IMR-90 (cell line): Measurements from ENCODE around the gene CEP135. TPM values are rescaled to one million over a fixed set of nuclear protein-coding genes. Genes with fewer than 3 reads are reported as not detected.

Experiments used
- ATAC-seq: fragments of 200-7000 bp; cut with Tn5 transposase; 2 replicates; pipeline ENCODE4 v1.9.1; 2020; ENCODE audit warnings: low read depth, mild to moderate bottlenecking, moderate library complexity
- BruUV-seq: library from RNA; stranded (reverse); fragments of 400-500 nt; replicated peaks from 2 replicates; lab custom pipeline; 2021; lab: Mats Ljungman, UMichigan
- CTCF ChIA-PET: fragments of 300-600 bp; formaldehyde crosslinking; extraction: SDS; loops from one replicate; lab custom pipeline; 2021; ENCODE audit warnings: antibody characterized with exemption; lab: Yijun Ruan, JAX
- POLR2A ChIA-PET: fragments of 300-600 bp; sonication (Branson Sonifier 250); formaldehyde crosslinking; loops from one replicate; lab custom pipeline; 2022; ENCODE audit warnings: antibody characterized with exemption; ENCODE audit not compliant: unreplicated experiment; lab: Charles Lee
- DNase-seq: peaks from one replicate; pipeline ENCODE4 v3.0.0; 2013
- H2AFZ ChIP-seq: replicated peaks from 2 replicates; pipeline ENCODE3; 2013; ENCODE audit warnings: low read length, mild to moderate bottlenecking; ENCODE audit not compliant: poor library complexity
- H2AK5ac ChIP-seq: 2 replicates; pipeline ENCODE4 v1.6.1; 2013; ENCODE audit warnings: low read depth, low read length, inconsistent platforms
- H2AK9ac ChIP-seq: replicated peaks from 2 replicates; pipeline ENCODE3; 2013; ENCODE audit warnings: mild to moderate bottlenecking, low read depth, low read length, moderate library complexity; ENCODE audit not compliant: poor library complexity
- H2BK120ac ChIP-seq: 2 replicates; pipeline ENCODE4 v1.6.1; 2013; ENCODE audit warnings: low read depth, low read length, inconsistent platforms
- H2BK15ac ChIP-seq: 3 replicates; pipeline ENCODE4 v1.6.1; 2013; ENCODE audit warnings: low read depth, low read length, inconsistent platforms
- H2BK20ac ChIP-seq: 2 replicates; pipeline ENCODE4 v1.6.1; 2013; ENCODE audit warnings: low read depth, mild to moderate bottlenecking, inconsistent platforms, low read length, moderate library complexity
- H2BK5ac ChIP-seq: 2 replicates; pipeline ENCODE4 v1.6.1; 2013; ENCODE audit warnings: mild to moderate bottlenecking, low read depth, low read length, inconsistent platforms; ENCODE audit not compliant: poor library complexity, severe bottlenecking
- H3K14ac ChIP-seq: replicated peaks from 2 replicates; pipeline ENCODE4 v1.6.1; 2013; ENCODE audit warnings: low read depth, low read length, inconsistent platforms
- H3K18ac ChIP-seq: 2 replicates; pipeline ENCODE4 v1.6.1; 2013; ENCODE audit warnings: low read depth, low read length, control low read depth
- H3K23ac ChIP-seq: 2 replicates; pipeline ENCODE4 v1.6.1; 2013; ENCODE audit warnings: low read depth, low read length, inconsistent platforms
- H3K27ac ChIP-seq: 2 replicates; pipeline ENCODE4 v1.5.1; 2013; ENCODE audit warnings: mild to moderate bottlenecking, control low read depth, low read length; ENCODE audit not compliant: insufficient read depth
- H3K27me3 ChIP-seq: 2 replicates; pipeline ENCODE4 v1.6.1; 2013; ENCODE audit warnings: low read length; ENCODE audit not compliant: control insufficient read depth, insufficient read depth
- H3K36me3 ChIP-seq: 2 replicates; pipeline ENCODE4 v1.6.1; 2013; ENCODE audit warnings: low read length, mixed read lengths; ENCODE audit not compliant: control insufficient read depth, insufficient read depth
- H3K4ac ChIP-seq: 2 replicates; pipeline ENCODE4 v1.6.1; 2013; ENCODE audit warnings: low read depth, low read length, inconsistent platforms
- H3K4me1 ChIP-seq: 2 replicates; pipeline ENCODE4 v1.6.1; 2013; ENCODE audit warnings: low read length, mixed read lengths; ENCODE audit not compliant: control insufficient read depth, insufficient read depth
- H3K4me2 ChIP-seq: 2 replicates; pipeline ENCODE4 v1.6.1; 2013; ENCODE audit warnings: low read depth, mild to moderate bottlenecking, control low read depth, low read length, moderate library complexity
- H3K4me3 ChIP-seq: 2 replicates; pipeline ENCODE4 v1.5.1; 2013; ENCODE audit warnings: low read depth, mild to moderate bottlenecking, control low read depth, low read length, moderate library complexity; ENCODE audit not compliant: insufficient read depth
- H3K56ac ChIP-seq: 2 replicates; pipeline ENCODE4 v1.6.1; 2013; ENCODE audit warnings: low read length, inconsistent platforms; ENCODE audit not compliant: insufficient read depth; ENCODE audit errors: extremely low read depth
- H3K79me1 ChIP-seq, 2 experiments: 2 replicates each; pipeline ENCODE4 v1.6.1; 2013; ENCODE audit warnings: low read length in 2 of 2, inconsistent platforms in 1 of 2, low read depth in 1 of 2
- H3K9ac ChIP-seq: 2 replicates; pipeline ENCODE4 v1.6.1; 2013; ENCODE audit warnings: low read depth, low read length, control low read depth
- H3K9me1 ChIP-seq: 2 replicates; pipeline ENCODE4 v1.6.1; 2013; ENCODE audit warnings: low read length, inconsistent platforms; ENCODE audit not compliant: insufficient read depth
- H3K9me3 ChIP-seq: 2 replicates; pipeline ENCODE4 v1.6.1; 2013; ENCODE audit warnings: low read length; ENCODE audit not compliant: control insufficient read depth, insufficient read depth
- H4K20me1 ChIP-seq: 2 replicates; pipeline ENCODE4 v1.6.1; 2013; ENCODE audit warnings: low read length, inconsistent platforms; ENCODE audit not compliant: insufficient read depth
- H4K5ac ChIP-seq: 2 replicates; pipeline ENCODE4 v1.6.1; 2013; ENCODE audit warnings: mild to moderate bottlenecking, low read depth, low read length, control low read depth
- H4K8ac ChIP-seq, 2 experiments: 2 replicates each; pipeline ENCODE4 v1.6.1; 2013; ENCODE audit warnings: low read depth in 2 of 2, low read length in 2 of 2, control low read depth in 1 of 2, inconsistent platforms in 1 of 2
- H4K91ac ChIP-seq: 2 replicates; pipeline ENCODE4 v1.6.1; 2013; ENCODE audit warnings: low read depth, low read length, inconsistent platforms; ENCODE audit not compliant: insufficient read depth
- BHLHE40 ChIP-seq: fragments of 150-350 bp; IDR thresholded peaks from 2 replicates; pipeline ENCODE4 v1.6.1; 2016; ENCODE audit warnings: mild to moderate bottlenecking, low read depth, low read length
- CEBPB ChIP-seq: IDR thresholded peaks from 2 replicates; pipeline ENCODE4 v1.6.1; 2012; ENCODE audit warnings: low read depth, low read length, improper control_type of control experiment
- CHD1 ChIP-seq: IDR thresholded peaks from 2 replicates; pipeline ENCODE4 v1.6.1; 2012; ENCODE audit warnings: low read depth, low read length, improper control_type of control experiment
- FOS ChIP-seq: fragments of 150-350 bp; IDR thresholded peaks from 2 replicates; pipeline ENCODE4 v1.6.1; 2016; ENCODE audit warnings: low read depth, low read length
- MAFK ChIP-seq: IDR thresholded peaks from 2 replicates; pipeline ENCODE4 v1.6.1; 2012; ENCODE audit warnings: low read depth, low read length, improper control_type of control experiment
- MAZ ChIP-seq: IDR thresholded peaks from 2 replicates; pipeline ENCODE4 v1.6.1; 2012; ENCODE audit warnings: low read depth, mild to moderate bottlenecking, low read length, improper control_type of control experiment, moderate library complexity, borderline replicate concordance
- MXI1 ChIP-seq: IDR thresholded peaks from 2 replicates; pipeline ENCODE4 v1.6.1; 2012; ENCODE audit warnings: low read depth, mild to moderate bottlenecking, low read length, moderate library complexity, borderline replicate concordance
- POLR2A ChIP-seq: IDR thresholded peaks from 2 replicates; pipeline ENCODE4 v1.6.1; 2012; ENCODE audit warnings: mild to moderate bottlenecking, low read depth, low read length
- RAD21 ChIP-seq: IDR thresholded peaks from 2 replicates; pipeline ENCODE4 v1.6.1; 2012; ENCODE audit warnings: low read length, improper control_type of control experiment
- RCOR1 ChIP-seq: IDR thresholded peaks from 2 replicates; pipeline ENCODE4 v1.6.1; 2012; ENCODE audit warnings: mild to moderate bottlenecking, low read length, improper control_type of control experiment; ENCODE audit not compliant: insufficient replicate concordance
- RFX5 ChIP-seq: IDR thresholded peaks from 2 replicates; pipeline ENCODE4 v1.8.0; 2012; ENCODE audit warnings: low read depth, mild to moderate bottlenecking, low read length, moderate library complexity
- SMC3 ChIP-seq: fragments of 150-350 bp; IDR thresholded peaks from 2 replicates; pipeline ENCODE4 v1.6.1; 2016; ENCODE audit warnings: low read depth, mild to moderate bottlenecking, antibody characterized with exemption, low read length, moderate library complexity
- WGBS, 2 experiments: methylation state at CpG; one replicate each; pipeline versions ENCODE4 v1.1.5 to v1.1.7; 2013; ENCODE audit warnings: missing lambda C conversion rate in 2 of 2; ENCODE audit not compliant: insufficient read length in 1 of 2; ENCODE audit errors: extremely low coverage in 2 of 2; 5-methylcytosine and 5-hydroxymethylcytosine counted together
- dilution Hi-C: fragments of 300-500 bp; cut with HindIII; formaldehyde crosslinking; loops from one replicate; pipeline ENCODE4 v1.14.3; 2018; ENCODE audit warnings: low sequenced_read_pairs; ENCODE audit not compliant: unreplicated experiment
- in situ Hi-C: fragments of 300-500 bp; cut with MboI; formaldehyde crosslinking; loops from 3 replicates; pipeline ENCODE4 v1.14.3; 2019; ENCODE audit warnings: low sequenced_read_pairs, inconsistent platforms, mixed read lengths
- intact Hi-C: fragments of 100-400 bp; cut with micrococcal nuclease; formaldehyde crosslinking; loops from 2 replicates; pipeline ENCODE4 v1.10.0; 2022
- polyA plus RNA-seq, 3 experiments: library from polyadenylated mRNA; depleted of rRNA; stranded (reverse); fragments of >200 nt; gene quantifications; 2 replicates each; pipeline ENCODE4 v1.2.3, GENCODE V29; 2012; ENCODE audit warnings: low replicate concordance in 1 of 3
- total RNA-seq: library from RNA; depleted of rRNA; stranded (reverse); fragments of >200 nt; gene quantifications from 2 replicates; pipeline ENCODE4 v1.2.3, GENCODE V29; 2012
- TF ChIP-seq, protein P1 (sequence below): fragments of 150-350 bp; IDR thresholded peaks from 2 replicates; pipeline ENCODE4 v1.6.1; 2016; ENCODE audit warnings: low read depth, mild to moderate bottlenecking, low read length, moderate library complexity, borderline replicate concordance
- TF ChIP-seq, protein P2 (sequence below): fragments of 150-350 bp; IDR thresholded peaks from 2 replicates; pipeline ENCODE4 v1.6.1; 2017; ENCODE audit warnings: mild to moderate bottlenecking, antibody characterized with exemption, low read length, low read depth

CEP135 gene
- total and polyA plus RNA-seq, 2 of the 4 experiments (the other 2 are of a cell fraction): 2.7 to 3.2 TPM

DNA sequence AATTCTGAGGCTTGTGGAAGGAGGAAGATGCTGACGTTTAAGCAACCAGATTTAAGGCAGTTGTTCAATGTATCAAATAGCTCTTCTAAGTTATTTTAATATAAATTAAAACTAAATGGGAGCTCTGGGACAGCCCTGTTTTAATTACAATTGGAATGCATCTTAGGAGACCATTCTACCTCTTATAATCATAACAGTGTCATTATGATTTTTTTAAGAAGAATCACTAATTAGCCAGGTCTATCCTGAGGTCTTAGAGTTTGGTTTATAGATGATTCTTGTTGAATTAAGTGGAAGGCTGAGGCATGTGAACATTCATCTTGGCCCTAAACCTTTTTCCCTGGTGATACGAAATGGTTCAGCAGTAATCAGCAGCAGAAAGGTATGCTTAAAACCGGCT, 113.4 kb downstream of the CEP135 start:
- DNase-seq (no peak), ATAC-seq (no peak)
- no CpG with 5 or more reads among the region's 3 CpGs for WGBS, 2 experiments
- H3K4ac ChIP-seq: no peak overlapping the region
- no peaks in the 10 kb centered on the region for H3K4me1 ChIP-seq
- H3K4me3 ChIP-seq: no peak overlapping the region
- H4K5ac ChIP-seq: no peak overlapping the region
- H2AK9ac ChIP-seq: no peak overlapping the region
- no peaks in the 10 kb centered on the region for H4K20me1 ChIP-seq
- no peak overlapping the region for H3K23ac ChIP-seq
- H4K91ac ChIP-seq: no peak overlapping the region
- H3K18ac ChIP-seq: no peak overlapping the region
- H3K79me1 ChIP-seq: no peaks in the 10 kb centered on the region
- H2BK20ac ChIP-seq: no peak overlapping the region
- intact Hi-C loops (no loop called here), dilution Hi-C loops (no loop called here), in situ Hi-C loops (no loop called here)
- no peak overlapping the region for H2BK120ac ChIP-seq
- CTCF ChIA-PET: no interaction called here
- H3K4me2 ChIP-seq: no peak overlapping the region
- H3K27ac ChIP-seq: no peak overlapping the region
- H3K36me3 ChIP-seq: no peaks in the 10 kb centered on the region
- no peak overlapping the region for H3K56ac ChIP-seq
- no peak overlapping the region for H2AFZ ChIP-seq
- H4K8ac ChIP-seq: no peak overlapping the region
- H3K9me1 ChIP-seq: 0 out of 2 replicates have a peak, but pooled peaks cover 1% of the 10 kb centered on the region
- H3K9ac ChIP-seq: no peak overlapping the region
- H2BK5ac ChIP-seq: no peak overlapping the region
- H3K9me3 ChIP-seq: no peaks in the 10 kb centered on the region
- H2AK5ac ChIP-seq: no peak overlapping the region
- no TSS peak for BruUV-seq
- H3K27me3 ChIP-seq: no peaks in the 10 kb centered on the region; the same call in 1 of the 2 replicates
- POLR2A ChIA-PET: no interaction called here
- H2BK15ac ChIP-seq: no peak overlapping the region
- no peak overlapping the region for H3K14ac ChIP-seq
- TF ChIP-seq CEBPB (no peak), RAD21 (no peak), BHLHE40 (no peak), RCOR1 (no peak), SMC3 (no peak), MAZ (no peak), MXI1 (no peak), MAFK (no peak), POLR2A (no peak), RFX5 (no peak), FOS (no peak), CHD1 (no peak)
- TF ChIP-seq, protein P1, sequence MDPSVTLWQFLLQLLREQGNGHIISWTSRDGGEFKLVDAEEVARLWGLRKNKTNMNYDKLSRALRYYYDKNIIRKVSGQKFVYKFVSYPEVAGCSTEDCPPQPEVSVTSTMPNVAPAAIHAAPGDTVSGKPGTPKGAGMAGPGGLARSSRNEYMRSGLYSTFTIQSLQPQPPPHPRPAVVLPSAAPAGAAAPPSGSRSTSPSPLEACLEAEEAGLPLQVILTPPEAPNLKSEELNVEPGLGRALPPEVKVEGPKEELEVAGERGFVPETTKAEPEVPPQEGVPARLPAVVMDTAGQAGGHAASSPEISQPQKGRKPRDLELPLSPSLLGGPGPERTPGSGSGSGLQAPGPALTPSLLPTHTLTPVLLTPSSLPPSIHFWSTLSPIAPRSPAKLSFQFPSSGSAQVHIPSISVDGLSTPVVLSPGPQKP: no peak
- TF ChIP-seq, protein P2, sequence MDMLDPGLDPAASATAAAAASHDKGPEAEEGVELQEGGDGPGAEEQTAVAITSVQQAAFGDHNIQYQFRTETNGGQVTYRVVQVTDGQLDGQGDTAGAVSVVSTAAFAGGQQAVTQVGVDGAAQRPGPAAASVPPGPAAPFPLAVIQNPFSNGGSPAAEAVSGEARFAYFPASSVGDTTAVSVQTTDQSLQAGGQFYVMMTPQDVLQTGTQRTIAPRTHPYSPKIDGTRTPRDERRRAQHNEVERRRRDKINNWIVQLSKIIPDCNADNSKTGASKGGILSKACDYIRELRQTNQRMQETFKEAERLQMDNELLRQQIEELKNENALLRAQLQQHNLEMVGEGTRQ: no peak
